PC-9 (cell line): ENCODE results near the gene NAP1L2.

ENCODE experiments used
- EZH2 ChIP-seq: fragments of 200-600 bp; sonication (generic); IDR thresholded peaks from 2 replicates; pipeline ENCODE4 v1.8.0; 2017; ENCODE audit warnings: antibody characterized with exemption, low read depth
- TF ChIP-seq, protein P1 (sequence below): fragments of 200-600 bp; sonication (generic); conservative IDR thresholded peaks from 2 replicates; pipeline ENCODE4 v1.6.1; 2017; ENCODE audit warnings: mixed run types, antibody characterized with exemption, mild to moderate bottlenecking, moderate library complexity

DNA sequence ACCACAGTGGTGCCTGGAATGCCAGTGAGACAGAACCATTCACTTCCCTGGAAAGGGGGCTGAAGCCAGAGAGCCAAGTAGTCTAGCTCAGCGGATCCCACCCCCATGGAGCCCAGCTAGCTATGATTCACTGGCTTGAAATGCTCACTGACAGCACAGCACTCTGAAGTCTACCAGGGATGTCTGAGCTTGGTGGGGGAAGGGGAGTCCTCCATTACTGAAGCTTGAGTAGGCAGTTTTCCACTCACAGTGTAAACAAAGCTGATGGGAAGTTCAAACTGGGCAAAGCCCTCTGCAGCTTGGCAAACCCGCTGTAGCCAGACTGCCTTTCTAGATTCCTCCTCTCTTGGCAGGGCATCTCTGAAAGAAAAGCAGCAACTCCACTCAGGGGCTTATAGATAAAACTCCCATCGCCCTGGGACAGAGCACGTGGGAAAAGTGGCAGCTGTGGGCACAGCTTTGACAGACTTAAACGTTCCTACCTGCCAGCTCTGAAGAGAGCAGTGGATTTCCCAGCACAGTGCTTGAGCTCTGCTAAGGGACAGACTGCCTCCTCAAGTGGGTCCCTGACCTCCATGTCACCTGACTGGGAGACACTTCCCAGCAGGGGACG is 32.0 kb downstream of the NAP1L2 start:
- no peak for TF ChIP-seq EZH2
- TF ChIP-seq, protein P1, sequence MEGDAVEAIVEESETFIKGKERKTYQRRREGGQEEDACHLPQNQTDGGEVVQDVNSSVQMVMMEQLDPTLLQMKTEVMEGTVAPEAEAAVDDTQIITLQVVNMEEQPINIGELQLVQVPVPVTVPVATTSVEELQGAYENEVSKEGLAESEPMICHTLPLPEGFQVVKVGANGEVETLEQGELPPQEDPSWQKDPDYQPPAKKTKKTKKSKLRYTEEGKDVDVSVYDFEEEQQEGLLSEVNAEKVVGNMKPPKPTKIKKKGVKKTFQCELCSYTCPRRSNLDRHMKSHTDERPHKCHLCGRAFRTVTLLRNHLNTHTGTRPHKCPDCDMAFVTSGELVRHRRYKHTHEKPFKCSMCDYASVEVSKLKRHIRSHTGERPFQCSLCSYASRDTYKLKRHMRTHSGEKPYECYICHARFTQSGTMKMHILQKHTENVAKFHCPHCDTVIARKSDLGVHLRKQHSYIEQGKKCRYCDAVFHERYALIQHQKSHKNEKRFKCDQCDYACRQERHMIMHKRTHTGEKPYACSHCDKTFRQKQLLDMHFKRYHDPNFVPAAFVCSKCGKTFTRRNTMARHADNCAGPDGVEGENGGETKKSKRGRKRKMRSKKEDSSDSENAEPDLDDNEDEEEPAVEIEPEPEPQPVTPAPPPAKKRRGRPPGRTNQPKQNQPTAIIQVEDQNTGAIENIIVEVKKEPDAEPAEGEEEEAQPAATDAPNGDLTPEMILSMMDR, result no peak
